Heart right ventricle (tissue), 16 donors: ENCODE measurements around the gene ATP2B2. TPM values are rescaled to one million over a fixed set of nuclear protein-coding genes. Genes with fewer than 3 reads are reported as not detected.

Source experiments
- ATAC-seq, 8 donors: fragments of 200-7000 bp; cut with Tn5 transposase; one replicate each; pipeline ENCODE4 v1.9.1; 2020; ENCODE audit warnings: mild to moderate bottlenecking in 8 of 8, moderate library complexity in 8 of 8, moderate number of reproducible peaks in 1 of 8
- DNase-seq, 2 donors: peaks; one replicate each; pipeline ENCODE4 v3.0.0-alpha.2; 2020
- H3K27ac ChIP-seq, 10 donors: fragments of 200-600 bp; sonication (generic) in 2 of 10; one replicate each; pipeline versions ENCODE4 v1.5.0 to v1.8.0; 2020 to 2022; ENCODE audit warnings: mild to moderate bottlenecking in 3 of 10
- H3K27me3 ChIP-seq, 7 donors: fragments of 200-600 bp; one replicate each; pipeline ENCODE4 v1.8.0; 2021 to 2022; ENCODE audit warnings: mild to moderate bottlenecking in 2 of 7
- H3K36me3 ChIP-seq, 9 donors: fragments of 200-600 bp; sonication (generic) in 1 of 9; one replicate each; pipeline versions ENCODE4 v1.5.0 to v1.8.0; 2020 to 2022; ENCODE audit warnings: mild to moderate bottlenecking in 2 of 9
- H3K4me1 ChIP-seq, 9 donors: fragments of 200-600 bp; sonication (generic) in 1 of 9; one replicate each; pipeline versions ENCODE4 v1.5.0 to v1.8.0; 2020 to 2022; ENCODE audit warnings: mild to moderate bottlenecking in 4 of 9
- H3K4me3 ChIP-seq, 10 donors: fragments of 200-600 bp; sonication (generic) in 2 of 10; one replicate each; pipeline versions ENCODE4 v1.5.0 to v1.8.0; 2020 to 2022; ENCODE audit warnings: mild to moderate bottlenecking in 7 of 10, moderate library complexity in 2 of 10
- H3K9me3 ChIP-seq, 11 donors: fragments of 200-600 bp in 10 of 11; sonication (generic) in 2 of 11; one replicate each; pipeline versions ENCODE4 v1.5.0 to v1.8.0; 2013 to 2022; ENCODE audit warnings: mild to moderate bottlenecking in 2 of 11, control low read depth in 1 of 11, moderate library complexity in 1 of 11
- CTCF ChIP-seq, 9 donors: fragments of 200-600 bp; sonication (generic) in 2 of 9; IDR thresholded peaks; one replicate each; pipeline versions ENCODE4 v1.5.0 to v1.8.0; 2021 to 2022; ENCODE audit warnings: antibody characterized with exemption in 9 of 9, mild to moderate bottlenecking in 5 of 9, moderate library complexity in 1 of 9
- WGBS, 2 donors: extraction: QIAGEN DNeasy Blood & Tissue Kit; methylation state at CpG; one replicate each; pipeline ENCODE4 v1.1.7; 2013; ENCODE audit warnings: inconsistent platforms in 1 of 2; 5-methylcytosine and 5-hydroxymethylcytosine counted together
- intact Hi-C, 10 donors: fragments of 100-400 bp; cut with DNase I; formaldehyde crosslinking; loops; one replicate each; pipeline versions ENCODE4 v1.11.1 to v1.14.2; 2022
- polyA plus RNA-seq, 2 donors: library from polyadenylated mRNA; stranded (reverse); fragments of 200-250 nt; gene quantifications; one replicate each; pipeline ENCODE4 v1.2.3, GENCODE V29; 2013
- total RNA-seq, 10 donors: library from RNA; stranded (reverse); fragmentation: NEBNext Ultra II Directional in 3 of 10; extraction: Animal tissue kit (Norgen Biotek cat#: 25700) in 3 of 10; gene quantifications; one replicate each; pipeline versions ENCODE4 v1.2.1 to v1.2.4, GENCODE V29; 2021 to 2023
- donor health status: Arrhythmogenic right ventricular cardiomyopathy.
- donor health status: ischemic (EF 13 %, LVEDD 7.1; RV severe dilation, severe dysfunction).
- donor health status: healthy with polysubstance abuse.
- donor health status: DM: no; HTN: yes; CAD: no.
- donor health status: DM: no; HTN: no; CAD: no.
- donor health status: ischemic (EF 25% LVEDD 6.9; RV normal size, moderate dysfunction).
- donor health status: ischemic (EF 25% LVEDD 5.7; RV mildly dilated, moderate dysfunction).
- donor health status: healthy.
- donor health status: DM: yes; HTN: yes; CAD: no.
- donor health status: Ischemic cardiomyopathy.
- donor health status: ischemic (EF 35%, LVEDD 5.7; RV mildly dilated, moderate dysfunction).
- donor health status: nonischemic (EF 11% LVEDD 7.7; RV severe dilation, severe dysfunction).
- donor health status: DM: yes; HTN: yes; CAD: no.
- donor health status: PGD.
- donor health status: ischemic (EF 29% LVEDD 5.4; RV normal size, mild dysfunction).
- donor health status: nonischemic (EF 23%, LVEDD 6.1; RV moderate dilation, normal function).

The ATP2B2 gene
- total and polyA plus RNA-seq, 12 donors = under 0.01 to 0.30 (median 0.11) TPM; not detected in 4

- 41 to 53% methylated on average over 13 of the region's 13 CpGs for WGBS, 2 donors
- no peak for ATAC-seq
Measured at GRCh38 chr3:10468613-10469354, 36.6 kb downstream of the ATP2B2 start.

GRCh38 chr3:10467904-10468612 lies 37.3 kb downstream of the ATP2B2 start:
- 55 to 61% methylated on average over 11 of the region's 11 CpGs for whole genome bisulfite sequencing, 2 donors
- Histone ChIP-seq H3K4me3 (no peak overlapping the region), H3K27ac (no peak overlapping the region), H3K9me3 (no peaks in the 10 kb centered on the region), H3K4me1 (peaks cover 0 to 7% (median 0%) of the 10 kb centered on the region in 9 donors), H3K27me3 (peaks cover 0 to 66% (median 39%) of the 10 kb centered on the region in 7 donors), H3K36me3 (no peaks in the 10 kb centered on the region)
- intact Hi-C loops = no loop called here
- DNase-seq (no peak), ATAC-seq (peak in 4 of 8 donors; percentile 49 to 65 (median 63))
- TF ChIP-seq CTCF (IDR thresholded peaks at IDR 0.05) = no peak

More at GRCh38 chr3:10468613-10469354, 36.6 kb downstream of the ATP2B2 start:
- Histone ChIP-seq H3K36me3 (no peaks in the 10 kb centered on the region), H3K4me3 (no peak overlapping the region), H3K4me1 (peaks cover 0 to 7% (median 0%) of the 10 kb centered on the region in 9 donors), H3K27ac (no peak overlapping the region), H3K27me3 (peaks cover 0 to 64% (median 39%) of the 10 kb centered on the region in 7 donors), H3K9me3 (no peaks in the 10 kb centered on the region)
- no peak for DNase-seq
- intact Hi-C loops = no loop called here
- TF ChIP-seq CTCF (IDR thresholded peaks at IDR 0.05) = no peak

- TF ChIP-seq CTCF (IDR thresholded peaks at IDR 0.05) = no peak
- Histone ChIP-seq H3K4me3 (no peak overlapping the region), H3K4me1 (peaks cover 0 to 7% (median 0%) of the 10 kb centered on the region in 9 donors), H3K9me3 (no peaks in the 10 kb centered on the region), H3K27me3 (peaks cover 0 to 59% (median 39%) of the 10 kb centered on the region in 7 donors), H3K36me3 (no peaks in the 10 kb centered on the region), H3K27ac (no peak overlapping the region)
- DNase-seq (no peak), ATAC-seq (no peak)
- intact Hi-C loops = no loop called here
- WGBS, 2 donors = 84 to 87% methylated on average over 5 of the region's 5 CpGs
Measured at GRCh38 chr3:10467204-10467603, 38.2 kb downstream of the ATP2B2 start.

- H3K9me3 ChIP-seq = no peaks in the 10 kb centered on the region
- H3K27ac ChIP-seq = no peak overlapping the region
- peaks cover 0 to 7% (median 0%) of the 10 kb centered on the region in 9 donors for H3K4me1 ChIP-seq
- peaks cover 0 to 57% (median 37%) of the 10 kb centered on the region in 7 donors for H3K27me3 ChIP-seq
- DNase-seq (no peak), ATAC-seq (no peak)
- no peak for TF ChIP-seq CTCF (IDR thresholded peaks at IDR 0.05)
- H3K36me3 ChIP-seq = no peaks in the 10 kb centered on the region
- no peak overlapping the region for H3K4me3 ChIP-seq
- WGBS, 2 donors = 79 to 81% methylated on average over 5 of the region's 5 CpGs
- intact Hi-C loops = no loop called here
Measured at GRCh38 chr3:10466186-10466585, 39.2 kb downstream of the ATP2B2 start.
